ENCODE measurements around the gene TENM3.

- no peak for TF ChIP-seq GATA2 (IDR thresholded peaks at IDR 0.05; ENCODE audit: low read depth, low read length)
- TF ChIP-seq GATA3 (IDR thresholded peaks at IDR 0.05; ENCODE audit: low read depth, low read length) = no peak
Observed at GRCh38 chr4:182453830-182454229, 210.6 kb downstream of the TENM3 start.

Data from SH-SY5Y (cell line).